ENCODE results near the gene INF2. TPM values are rescaled to one million over a fixed set of nuclear protein-coding genes. Genes with fewer than 3 reads are reported as not detected.
A peak's percentile ranks its signal among the peaks of the same experiment; 100 is the strongest.

Gene INF2
- total and polyA plus RNA-seq, 2 donors (not counting 3 experiments of a cell fraction or from before 2014, with no cell fraction given), result 55.3 to 124 TPM

GRCh38 chr14:104704252-104704651 lies 14.8 kb downstream of the INF2 start:
- H4K20me1 ChIP-seq (replicated peaks; ENCODE audit: control insufficient read depth, extremely low read depth, insufficient read depth, low read length), result no peaks in the 10 kb centered on the region
- dilution Hi-C loops (cut with MboI; ENCODE audit: extremely low pct_ligation_motif_present, low sequenced_read_pairs), result no loop called here
- BruUV-seq (replicated peaks), result TSS peak; percentile 2

More at GRCh38 chr14:104704252-104704651, 14.8 kb downstream of the INF2 start:
- H3K9me3 ChIP-seq (replicated peaks; ENCODE audit: control insufficient read depth, insufficient read depth, low read length), result no peaks in the 10 kb centered on the region
- no peak overlapping the region for H3K4me2 ChIP-seq (ENCODE audit: insufficient read depth, low read length)
- DNase-seq (ENCODE audit: low read depth, low spot score), result no peak
- H2AFZ ChIP-seq (ENCODE audit: low read depth, low read length), result no peak overlapping the region
- no peak for FAIRE-seq
- TF ChIP-seq MAX (IDR thresholded peaks at IDR 0.05; ENCODE audit: insufficient read depth, insufficient read length) (no peak), JUN (IDR thresholded peaks at IDR 0.05; ENCODE audit: borderline replicate concordance, insufficient read depth, insufficient read length, low read depth) (no peak), FOS (IDR thresholded peaks at IDR 0.05; ENCODE audit: borderline replicate concordance, insufficient read depth, low read length) (no peak), POLR2AphosphoS5 (IDR thresholded peaks at IDR 0.05; ENCODE audit: insufficient read depth, low read depth, low read length) (no peak), POLR2A (IDR thresholded peaks at IDR 0.05; ENCODE audit: low read depth, low read length) (no peak), MYC (IDR thresholded peaks at IDR 0.05; ENCODE audit: low read depth, low read length) (no peak), EZH2 (IDR thresholded peaks at IDR 0.05; ENCODE audit: borderline replicate concordance, low read depth, low read length, severe bottlenecking) (no peak), GATA2 (IDR thresholded peaks at IDR 0.05; ENCODE audit: insufficient read depth, insufficient read length, low read depth, low read length) (no peak)
- TF ChIP-seq, protein P1, sequence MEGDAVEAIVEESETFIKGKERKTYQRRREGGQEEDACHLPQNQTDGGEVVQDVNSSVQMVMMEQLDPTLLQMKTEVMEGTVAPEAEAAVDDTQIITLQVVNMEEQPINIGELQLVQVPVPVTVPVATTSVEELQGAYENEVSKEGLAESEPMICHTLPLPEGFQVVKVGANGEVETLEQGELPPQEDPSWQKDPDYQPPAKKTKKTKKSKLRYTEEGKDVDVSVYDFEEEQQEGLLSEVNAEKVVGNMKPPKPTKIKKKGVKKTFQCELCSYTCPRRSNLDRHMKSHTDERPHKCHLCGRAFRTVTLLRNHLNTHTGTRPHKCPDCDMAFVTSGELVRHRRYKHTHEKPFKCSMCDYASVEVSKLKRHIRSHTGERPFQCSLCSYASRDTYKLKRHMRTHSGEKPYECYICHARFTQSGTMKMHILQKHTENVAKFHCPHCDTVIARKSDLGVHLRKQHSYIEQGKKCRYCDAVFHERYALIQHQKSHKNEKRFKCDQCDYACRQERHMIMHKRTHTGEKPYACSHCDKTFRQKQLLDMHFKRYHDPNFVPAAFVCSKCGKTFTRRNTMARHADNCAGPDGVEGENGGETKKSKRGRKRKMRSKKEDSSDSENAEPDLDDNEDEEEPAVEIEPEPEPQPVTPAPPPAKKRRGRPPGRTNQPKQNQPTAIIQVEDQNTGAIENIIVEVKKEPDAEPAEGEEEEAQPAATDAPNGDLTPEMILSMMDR (IDR thresholded peaks at IDR 0.05; ENCODE audit: extremely low read depth in 1 of 2, insufficient read depth in 1 of 2, low read depth in 1 of 2, low read length in 2 of 2), result no peak
- peaks cover 14% of the 10 kb centered on the region for H3K79me2 ChIP-seq (ENCODE audit: control insufficient read depth, insufficient read depth, low read length)
- H3K4me1 ChIP-seq (ENCODE audit: control insufficient read depth, extremely low read depth, insufficient read depth, low read length), result no peaks in the 10 kb centered on the region
- H3K27me3 ChIP-seq (ENCODE audit: control insufficient read depth in 2 of 2, insufficient read depth in 2 of 2, low read length in 2 of 2), result no peaks in the 10 kb centered on the region
- ChIA-PET POLR2A (no interaction called here), CTCF (no interaction called here)
- H3K9me1 ChIP-seq (replicated peaks; ENCODE audit: control insufficient read depth, extremely low read depth, insufficient read depth, low read length), result no peaks in the 10 kb centered on the region
- H3K4me3 ChIP-seq (replicated peaks in 1 of 3; ENCODE audit: insufficient read depth in 1 of 3, low read depth in 1 of 3, low read length in 3 of 3), result no peak overlapping the region
- intact Hi-C loops (cut with micrococcal nuclease), result no loop called here
- H3K9ac ChIP-seq (replicated peaks; ENCODE audit: extremely low read depth, insufficient read depth, low read length), result no peak overlapping the region
- peaks cover 11 to 22% of the 10 kb centered on the region in 2 experiments for H3K36me3 ChIP-seq (ENCODE audit: control insufficient read depth in 2 of 2, extremely low read depth in 1 of 2, insufficient read depth in 2 of 2, low read length in 2 of 2)
- H3K27ac ChIP-seq (ENCODE audit: insufficient read depth, low read depth, low read length), result no peak overlapping the region

All from endothelial cell of umbilical vein (primary cell).